SIG-M5 treated with dmso at 0.1 percent for 504 hours (cell line): ENCODE data around the gene PTBP3.
"Not testable (repeated sequence)": the region's sequence is repeated elsewhere in the genome, so short reads cannot be mapped to it uniquely, and the experiment has no call there.

ENCODE experiments used
- DNase-seq: peaks from one replicate; lab custom pipeline; 2025; ENCODE audit not compliant: unreplicated experiment; lab: John Stamatoyannopoulos, UW

The PTBP3 gene, protein sequence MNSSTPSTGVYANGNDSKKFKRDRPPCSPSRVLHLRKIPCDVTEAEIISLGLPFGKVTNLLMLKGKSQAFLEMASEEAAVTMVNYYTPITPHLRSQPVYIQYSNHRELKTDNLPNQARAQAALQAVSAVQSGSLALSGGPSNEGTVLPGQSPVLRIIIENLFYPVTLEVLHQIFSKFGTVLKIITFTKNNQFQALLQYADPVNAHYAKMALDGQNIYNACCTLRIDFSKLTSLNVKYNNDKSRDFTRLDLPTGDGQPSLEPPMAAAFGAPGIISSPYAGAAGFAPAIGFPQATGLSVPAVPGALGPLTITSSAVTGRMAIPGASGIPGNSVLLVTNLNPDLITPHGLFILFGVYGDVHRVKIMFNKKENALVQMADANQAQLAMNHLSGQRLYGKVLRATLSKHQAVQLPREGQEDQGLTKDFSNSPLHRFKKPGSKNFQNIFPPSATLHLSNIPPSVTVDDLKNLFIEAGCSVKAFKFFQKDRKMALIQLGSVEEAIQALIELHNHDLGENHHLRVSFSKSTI

DNA sequence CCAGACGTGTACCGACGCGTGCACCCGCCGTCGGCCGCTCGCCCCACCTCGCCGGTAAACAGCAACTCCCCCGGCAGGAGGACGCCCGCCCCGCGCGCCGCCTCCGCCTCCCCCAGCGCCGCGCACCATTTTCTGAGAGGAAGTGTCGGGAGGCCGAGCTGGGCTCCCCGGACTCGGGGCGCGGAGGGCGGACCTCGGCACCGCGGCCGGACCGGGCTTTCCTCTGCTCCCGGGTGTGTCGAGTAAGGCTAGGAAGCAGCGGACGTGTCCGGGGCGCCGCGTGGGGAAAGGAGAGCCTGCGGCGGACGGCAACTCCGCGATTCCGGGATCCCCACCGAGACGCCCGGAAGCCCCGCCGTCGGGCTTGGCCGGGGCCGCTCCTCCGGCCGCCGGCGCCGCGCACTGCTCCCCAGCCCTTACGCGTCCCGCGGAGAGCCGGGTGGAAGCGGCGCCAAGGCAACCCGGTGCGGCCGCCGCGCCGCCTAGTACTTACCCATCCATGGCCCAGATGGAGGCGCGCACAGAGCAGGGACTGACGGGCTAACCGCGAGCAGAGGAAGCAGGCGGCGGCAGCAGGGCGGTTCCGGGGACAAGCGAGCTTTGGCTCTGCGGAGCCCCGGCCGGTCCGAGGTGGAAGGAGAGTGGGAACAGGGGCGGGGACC lies at the start of gene PTBP3:
TSS of gene PTBP3 (minus strand) at position 643 of the 662 bp plus-strand sequence. CDS start 35,754 bp downstream, outside the sequence.
- peak; percentile 68 for DNase-seq

DNA sequence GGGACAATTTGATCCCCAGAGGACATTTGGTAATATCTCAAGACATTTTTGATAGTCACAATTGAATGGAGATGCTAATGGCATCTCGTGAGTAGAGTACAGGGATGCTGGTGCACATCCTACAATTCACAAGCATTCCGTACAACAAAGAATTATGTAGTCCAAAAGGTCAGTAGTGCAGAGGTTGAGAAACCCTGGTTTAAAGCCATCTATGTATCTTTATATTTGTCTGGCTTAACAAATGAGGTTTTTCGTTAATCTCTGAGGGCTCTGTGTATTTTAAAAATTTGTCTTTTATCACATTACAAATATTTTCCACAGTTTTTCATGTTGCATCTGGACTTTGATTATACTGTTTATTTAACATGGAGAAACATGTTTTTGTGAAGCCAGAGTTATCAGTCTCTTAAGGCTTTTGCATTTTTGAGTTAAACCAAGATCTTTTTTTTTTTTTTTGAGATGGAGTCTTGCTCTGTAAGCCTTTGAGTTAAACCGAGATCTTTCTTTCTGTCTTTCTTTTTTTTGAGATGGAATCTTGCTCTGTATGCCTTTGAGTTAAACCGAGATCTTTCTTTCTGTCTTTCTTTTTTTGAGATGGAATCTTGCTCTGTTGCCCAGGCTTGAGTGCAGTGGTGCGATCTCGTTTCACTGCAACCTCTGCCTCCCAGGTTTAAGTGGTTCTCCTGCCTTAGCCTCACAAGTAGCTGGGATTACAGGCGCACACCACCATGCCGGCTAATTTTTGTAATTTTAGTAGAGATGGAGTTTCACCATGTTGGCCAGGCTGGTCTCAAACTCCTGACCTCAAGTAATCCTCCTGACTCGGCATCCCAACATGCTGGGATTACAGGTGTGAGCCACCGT lies 49.3 kb upstream of the PTBP3 start:
- no peak for DNase-seq

DNA sequence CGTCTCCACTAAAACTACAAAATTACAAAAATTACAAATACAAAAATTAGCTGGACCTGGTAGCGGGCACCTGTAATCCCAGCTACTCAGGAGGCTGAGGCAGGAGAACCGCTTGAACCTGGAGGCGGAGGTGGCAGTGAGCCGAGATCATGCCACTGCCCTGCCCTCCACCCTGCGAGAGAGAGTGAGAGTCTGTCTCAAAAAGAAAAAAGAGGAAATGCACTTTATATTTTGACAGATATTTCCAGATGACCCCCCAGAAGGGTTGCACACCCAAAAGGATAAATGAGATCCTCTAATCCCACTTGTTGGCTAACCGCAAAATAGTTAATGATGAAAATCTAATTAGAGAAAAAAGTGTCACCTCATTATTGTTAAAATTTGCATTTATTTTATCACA lies 48.6 kb upstream of the PTBP3 start:
- DNase-seq = no peak

DNA sequence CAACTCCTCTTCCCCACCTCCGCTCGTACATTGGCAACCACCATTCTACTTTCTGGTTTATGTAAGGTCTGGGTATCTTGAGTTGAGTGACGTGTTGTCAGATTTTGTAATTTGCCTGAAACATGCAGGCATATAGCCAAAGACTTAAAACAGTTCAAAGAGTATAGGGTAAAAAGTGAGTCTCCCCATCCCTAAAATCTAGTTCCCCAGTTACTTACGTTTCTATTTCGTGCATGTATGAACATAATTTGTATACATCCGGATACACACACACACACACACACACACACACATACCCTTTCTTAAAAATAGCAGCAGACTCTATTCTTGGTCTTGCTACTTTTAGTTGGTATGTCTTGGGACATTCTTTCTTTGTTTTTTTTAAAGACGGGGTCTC lies 47.4 kb upstream of the PTBP3 start:
- DNase-seq = peak; percentile 38

DNA sequence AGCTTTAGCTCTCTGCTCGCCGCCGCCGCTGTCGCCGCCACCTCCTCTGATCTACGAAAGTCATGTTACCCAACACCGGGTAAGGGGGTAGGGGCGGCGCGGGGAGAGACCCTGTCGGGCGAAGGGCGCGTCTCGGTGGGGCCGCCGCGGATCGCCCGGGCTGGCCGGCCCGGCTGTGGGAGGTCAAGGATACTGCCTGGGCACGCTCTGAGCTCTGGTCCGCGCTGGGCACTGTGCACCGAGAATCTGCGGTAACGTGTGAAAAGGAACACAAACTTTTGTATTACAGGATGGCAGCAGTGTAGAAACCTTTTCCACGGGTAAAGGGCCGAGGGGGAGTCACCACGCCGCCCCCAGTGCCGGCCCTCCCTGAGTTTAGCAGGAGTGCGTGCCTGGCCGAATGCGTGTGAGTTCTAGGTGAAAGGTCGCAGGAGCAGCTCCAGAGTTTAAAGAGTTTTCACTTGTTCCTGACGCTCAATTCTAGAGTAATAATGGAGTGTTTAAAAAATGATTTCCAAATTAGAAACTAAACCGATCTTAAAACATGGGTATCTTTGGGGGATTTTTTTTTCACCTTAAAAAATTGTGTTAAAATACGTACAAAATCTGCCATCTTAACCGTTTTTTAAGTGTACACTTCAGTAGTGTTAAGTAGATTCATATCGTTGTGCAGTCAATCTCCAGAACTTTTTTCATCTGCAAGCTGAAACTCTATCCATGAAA lies 46.8 kb upstream of the PTBP3 start, which contains the start of gene HSDL2:
TSS of gene HSDL2 (plus strand) at position 7 of the 723 bp plus-strand sequence. CDS start at position 63, 56 bp downstream.
- peak; percentile 46 for DNase-seq

DNA sequence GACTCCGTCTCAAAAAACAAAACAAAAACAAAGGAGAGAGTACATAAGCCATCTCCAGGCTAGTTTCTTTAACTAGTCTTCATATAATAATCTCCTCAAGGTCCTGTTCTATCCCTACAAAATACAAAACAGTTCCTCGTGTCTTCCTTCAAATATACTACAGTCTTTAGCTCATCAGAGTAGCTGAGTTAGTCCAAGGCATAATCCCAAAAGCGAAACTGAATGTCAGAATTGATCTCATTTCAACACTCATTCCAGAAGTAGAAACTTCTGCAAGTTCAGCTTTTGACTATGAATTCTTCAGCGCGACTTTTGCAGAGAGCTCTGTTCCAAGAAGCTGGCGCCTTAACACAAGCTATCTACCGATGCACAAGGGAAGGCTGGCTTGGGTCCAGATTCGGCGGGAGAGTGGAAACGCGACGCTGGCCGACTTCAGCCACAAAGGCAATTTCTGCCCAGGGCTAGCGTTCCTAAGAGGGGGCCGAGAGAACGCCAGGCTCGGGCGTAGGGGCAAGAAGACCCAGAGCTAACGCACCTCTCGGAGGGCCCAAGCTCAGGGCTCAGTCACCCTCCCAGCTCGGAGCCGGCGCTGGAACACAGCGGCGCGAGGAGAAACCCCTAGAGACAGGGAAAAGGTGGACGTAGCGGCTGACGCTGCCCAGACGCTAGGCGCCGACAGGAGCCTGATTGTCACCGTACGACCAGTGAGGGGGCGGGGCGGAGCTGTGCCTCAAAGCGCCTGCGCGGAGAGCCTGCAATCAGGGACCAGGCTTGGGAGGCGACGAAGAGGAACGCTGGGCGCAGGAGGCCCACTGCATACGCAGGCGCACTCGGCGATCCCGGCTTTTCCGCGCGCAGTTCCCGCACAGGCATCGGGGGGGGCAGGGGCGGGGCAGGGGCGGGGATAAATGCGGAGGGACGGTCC lies 46.0 kb upstream of the PTBP3 start:
- DNase-seq = peak; percentile 97

DNA sequence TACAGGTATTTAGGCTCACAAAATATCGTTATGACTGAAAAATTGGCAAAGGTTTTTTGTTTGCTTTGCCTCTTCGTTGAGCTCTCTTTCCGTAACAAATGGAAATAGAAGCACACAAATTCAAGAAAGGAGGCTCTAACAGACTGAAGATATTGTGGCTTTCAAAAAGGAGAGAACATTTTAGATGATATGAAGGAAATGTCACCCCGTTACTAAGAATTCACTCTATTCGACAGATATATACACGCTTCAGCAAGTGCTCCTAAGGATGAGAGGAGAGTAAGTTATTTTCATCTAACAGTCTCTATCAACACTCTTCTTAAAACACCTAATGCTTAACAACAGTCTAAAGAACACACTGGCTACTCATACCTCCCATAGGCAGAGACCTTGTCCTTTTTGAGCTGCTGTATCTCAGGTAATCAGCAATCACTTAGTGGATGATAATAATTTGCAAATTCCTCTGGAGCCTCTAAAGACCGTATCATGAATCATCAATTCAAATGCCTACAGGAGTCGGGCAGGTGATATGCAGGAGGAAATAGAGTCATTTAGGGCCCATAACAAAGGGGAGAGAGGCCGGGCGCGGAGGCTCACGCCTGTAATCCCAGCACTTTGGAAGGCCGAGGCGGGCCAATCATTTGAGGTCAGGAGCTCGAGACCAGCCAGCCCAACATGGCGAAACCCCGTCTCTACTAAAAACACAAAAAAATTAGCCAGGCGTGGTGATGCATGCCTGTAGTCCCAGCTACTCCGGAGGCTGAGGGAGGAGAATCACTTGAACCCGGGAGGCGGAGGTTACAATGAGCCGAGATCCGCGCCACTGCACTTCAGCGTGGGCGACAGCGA lies 45.1 kb upstream of the PTBP3 start:
- no peak for DNase-seq

DNA sequence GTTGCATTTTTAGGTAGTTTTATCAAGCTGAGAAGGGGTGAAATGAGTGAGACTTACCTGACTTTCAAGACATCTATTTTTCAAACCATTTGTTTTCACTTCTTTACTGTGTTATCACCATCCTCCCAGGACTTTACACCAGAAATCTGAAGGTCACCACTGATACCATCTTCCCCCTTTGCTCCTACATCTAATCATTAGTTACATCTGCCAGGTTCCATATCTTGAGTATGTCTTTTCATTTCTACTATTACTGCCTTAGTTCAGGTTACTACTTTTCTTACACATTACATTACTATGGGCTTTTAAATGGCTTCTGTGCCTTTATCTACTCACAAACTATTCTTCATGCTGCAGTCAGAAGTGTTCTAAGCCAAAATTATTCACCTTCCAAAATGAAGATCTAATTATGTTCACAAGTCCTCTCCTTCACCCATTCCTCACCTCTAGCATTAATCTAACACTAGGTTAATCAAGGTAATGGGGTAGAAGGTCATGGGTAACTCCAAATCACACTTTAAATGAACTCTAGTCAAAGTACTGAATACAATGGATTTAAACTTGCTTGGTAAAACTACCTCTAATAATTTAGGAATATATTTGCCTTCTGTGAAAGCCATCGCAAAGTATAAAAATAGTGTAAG lies 44.4 kb upstream of the PTBP3 start:
- DNase-seq = no peak

DNA sequence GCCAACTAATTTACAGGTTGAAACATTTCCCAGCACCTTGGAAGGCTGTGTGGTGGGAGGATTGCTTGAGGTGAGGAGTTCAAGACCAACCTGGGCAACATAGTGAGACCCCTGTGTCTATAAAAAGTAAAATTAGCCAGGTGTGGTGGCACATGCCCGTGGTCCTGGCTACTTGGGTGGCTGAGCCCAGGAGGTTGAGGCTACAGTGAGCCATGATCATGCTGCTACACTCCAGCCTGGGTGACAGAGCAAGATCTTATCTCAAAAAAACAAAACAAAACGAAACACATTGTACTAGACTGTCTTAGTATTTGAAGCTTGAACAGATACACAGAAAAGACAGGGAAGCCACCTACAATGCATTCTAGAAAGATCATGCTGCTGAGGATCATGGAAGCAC lies 43.7 kb upstream of the PTBP3 start:
- DNase-seq = no peak

DNA sequence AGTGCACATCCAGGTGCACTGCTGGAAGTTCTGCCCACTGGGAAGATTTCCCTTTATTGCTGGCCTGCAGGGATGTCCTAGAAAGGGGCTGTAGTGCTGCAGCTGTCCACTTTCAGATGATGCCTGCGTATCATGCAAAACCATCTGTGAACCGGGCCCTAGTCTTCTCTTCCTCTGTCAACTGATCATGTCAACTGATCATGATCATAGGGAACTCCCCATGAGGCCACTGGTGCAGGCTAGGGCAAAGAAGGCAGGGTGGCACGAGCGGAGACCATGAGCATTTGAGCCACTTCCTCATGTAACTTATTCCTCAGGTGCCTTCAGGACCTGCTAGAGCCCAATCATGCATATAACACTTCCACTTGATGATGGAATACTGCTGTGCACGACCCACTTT lies 41.9 kb upstream of the PTBP3 start:
- DNase-seq = no peak

DNA sequence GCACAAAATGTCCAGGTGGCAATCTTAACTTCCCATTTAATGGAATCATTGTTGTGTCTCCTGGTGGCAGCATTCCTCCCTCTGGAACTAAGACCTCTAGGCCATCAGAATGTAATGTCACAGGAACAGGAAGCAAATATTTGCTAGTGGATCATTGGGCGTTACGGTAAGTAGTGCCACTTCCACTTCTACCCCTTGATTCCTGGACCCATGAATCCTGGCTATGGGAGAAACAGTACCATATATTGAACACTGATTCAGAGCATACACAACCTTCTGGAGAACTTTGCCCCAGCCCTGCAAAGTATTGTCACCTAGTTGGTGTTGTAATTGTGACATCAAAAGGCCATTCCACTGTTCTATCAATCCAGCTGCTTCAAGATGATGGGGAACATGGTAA lies 40.8 kb upstream of the PTBP3 start:
- not testable (repeated sequence) for DNase-seq

DNA sequence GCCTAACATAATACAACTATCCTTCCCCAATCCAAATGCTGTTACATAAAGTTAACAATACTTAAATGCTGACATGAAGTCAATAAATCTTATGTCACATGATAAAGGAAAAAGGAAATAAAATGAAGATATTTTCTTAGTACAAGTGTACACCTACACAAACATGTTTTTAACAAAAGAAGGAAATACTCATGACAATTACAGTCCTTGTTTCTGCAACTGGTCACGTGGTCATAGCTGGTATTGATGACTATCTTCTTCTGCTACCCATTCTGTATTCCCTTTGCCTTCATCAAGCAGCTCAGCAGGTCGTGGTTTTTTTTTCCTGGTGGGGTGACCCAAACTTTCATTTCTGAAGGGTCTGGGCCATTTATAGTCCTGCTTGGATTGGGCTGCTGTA lies 40.2 kb upstream of the PTBP3 start:
- DNase-seq = not testable (repeated sequence)

DNA sequence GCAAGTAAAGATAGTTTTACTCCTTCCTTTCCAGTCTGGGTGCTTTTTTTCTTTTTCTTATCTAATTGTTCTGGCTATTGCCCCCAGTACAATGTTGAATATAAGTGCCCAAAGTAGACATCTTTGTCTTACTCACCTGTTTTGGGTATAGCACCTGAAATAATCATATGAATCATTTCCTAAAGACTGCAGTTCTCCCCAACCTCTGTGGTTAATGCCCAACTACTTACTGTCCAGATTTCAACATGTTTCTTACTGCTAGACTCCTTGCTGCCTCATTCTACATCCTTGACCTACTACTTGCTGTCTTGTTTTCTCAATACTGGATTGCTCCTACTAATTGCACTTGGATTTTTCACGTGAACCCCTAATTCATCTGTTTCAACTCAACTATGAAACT lies 37.6 kb upstream of the PTBP3 start:
- DNase-seq = no peak

DNA sequence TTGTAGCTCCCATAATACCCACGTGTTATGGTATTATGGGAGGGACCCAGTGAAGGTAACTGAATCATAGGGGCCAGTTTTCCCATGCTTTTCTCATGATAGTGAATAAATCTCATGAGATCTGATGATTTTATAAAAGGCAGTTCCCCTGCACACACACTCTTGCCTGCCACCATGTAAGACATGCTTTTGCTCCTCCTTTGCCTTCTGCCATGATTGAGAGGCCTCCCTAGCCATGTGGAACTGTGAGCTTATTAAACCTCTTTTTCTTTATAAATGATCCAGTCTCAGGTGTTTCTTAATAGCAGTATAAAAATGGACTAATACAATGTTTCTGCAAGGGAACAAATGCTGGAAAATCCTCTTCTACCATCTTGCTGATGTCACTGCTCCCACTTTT lies 36.4 kb upstream of the PTBP3 start:
- no peak for DNase-seq

DNA sequence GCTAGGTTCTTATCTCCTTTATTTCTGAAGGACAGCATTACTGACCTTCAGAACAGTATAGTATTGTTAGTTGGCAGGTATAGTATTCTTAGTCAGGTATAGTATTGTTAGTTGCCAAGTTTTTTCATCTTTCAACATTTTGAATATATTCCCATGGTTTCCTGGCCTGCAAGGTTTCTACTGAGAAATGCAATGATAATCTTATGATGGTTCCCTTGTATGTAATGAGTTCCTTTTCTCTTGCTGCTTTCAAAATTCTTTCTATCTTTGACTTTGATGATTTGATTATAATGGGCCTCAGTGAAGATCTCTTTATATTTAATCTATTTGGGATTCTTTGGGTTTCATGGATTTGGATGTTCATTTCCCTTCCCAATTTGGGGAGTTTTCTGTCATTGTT lies 34.0 kb upstream of the PTBP3 start:
- no peak for DNase-seq

DNA sequence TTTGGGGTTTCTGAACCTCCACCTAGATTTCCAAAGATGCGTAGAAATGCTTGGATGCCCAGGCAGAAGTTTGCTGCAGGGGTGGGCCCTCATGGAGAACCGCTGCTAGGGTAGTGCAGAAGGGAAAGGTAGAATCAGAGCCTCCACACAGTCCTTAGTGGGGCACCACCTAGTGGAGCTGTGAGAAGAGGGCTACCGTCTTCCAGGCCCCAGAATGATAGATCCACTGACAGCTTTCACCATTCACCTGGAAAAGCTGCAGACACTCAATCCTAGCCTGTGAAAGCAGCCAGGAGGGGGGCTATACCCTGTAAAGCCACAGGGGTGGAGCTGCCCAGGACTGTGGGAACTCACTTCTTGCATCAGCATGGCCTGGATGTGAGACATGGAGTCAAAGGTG lies 33.2 kb upstream of the PTBP3 start:
- no peak for DNase-seq

DNA sequence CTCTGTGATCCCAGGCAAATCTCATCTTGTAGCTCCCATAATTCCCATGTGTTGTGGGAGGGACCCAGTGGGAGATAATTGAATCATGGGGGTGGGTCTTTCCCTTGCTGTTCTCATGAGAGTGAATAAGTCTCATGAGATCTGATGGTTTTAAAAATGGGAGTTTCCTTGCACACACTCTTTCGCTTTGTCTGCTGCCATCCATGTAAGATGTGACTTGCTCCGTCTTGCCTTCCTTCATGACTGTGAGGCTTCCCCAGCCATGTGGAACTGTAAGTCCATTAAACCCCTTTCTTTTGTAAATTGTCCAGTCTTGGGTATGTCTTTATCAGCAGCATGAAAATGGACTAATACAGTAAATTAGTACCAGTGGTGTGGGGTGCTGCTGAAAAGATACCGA lies 31.8 kb upstream of the PTBP3 start:
- DNase-seq = not testable (repeated sequence)

DNA sequence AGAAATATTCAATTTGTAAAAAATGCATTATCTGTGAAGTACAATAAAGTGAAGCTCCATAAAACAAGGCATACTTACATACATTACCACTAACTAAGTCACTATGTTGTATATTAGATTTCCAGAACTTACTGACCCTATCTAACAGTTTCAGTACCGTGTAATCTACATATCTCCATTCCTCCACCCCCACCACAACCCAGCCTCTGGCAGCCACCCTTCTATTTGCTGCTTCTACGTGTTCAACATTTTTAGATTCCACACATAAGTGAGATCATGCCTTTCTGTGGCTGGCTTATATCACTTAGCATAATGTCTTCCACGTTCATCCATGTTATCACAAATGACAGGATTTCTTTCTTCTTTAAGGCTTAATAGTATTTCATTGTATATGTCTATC lies 31.3 kb upstream of the PTBP3 start:
- no peak for DNase-seq
